Sigmoid colon (tissue), 4 donors: ENCODE measurements around the gene DGKQ.

ENCODE experiments used
- EP300 ChIP-seq, 4 donors: sonication (generic); formaldehyde crosslinking; IDR thresholded peaks; one replicate each; pipeline ENCODE4 v1.6.1; 2017; ENCODE audit warnings: antibody characterized with exemption in 4 of 4
- POLR2AphosphoS5 ChIP-seq, 4 donors: sonication (generic); formaldehyde crosslinking; IDR thresholded peaks; one replicate each; pipeline ENCODE4 v1.6.1; 2017; ENCODE audit warnings: antibody characterized with exemption in 4 of 4
- TF ChIP-seq, protein P1 (sequence below), 4 experiments: fragments of 450-650 bp in 3 of 4; fragments of 200-600 bp in 1 of 4; IDR thresholded peaks; one replicate each; pipeline ENCODE4 v1.5.1; 2016 to 2019; ENCODE audit warnings: antibody characterized with exemption in 4 of 4, mild to moderate bottlenecking in 3 of 4, moderate library complexity in 2 of 4

- TF ChIP-seq, protein P1, sequence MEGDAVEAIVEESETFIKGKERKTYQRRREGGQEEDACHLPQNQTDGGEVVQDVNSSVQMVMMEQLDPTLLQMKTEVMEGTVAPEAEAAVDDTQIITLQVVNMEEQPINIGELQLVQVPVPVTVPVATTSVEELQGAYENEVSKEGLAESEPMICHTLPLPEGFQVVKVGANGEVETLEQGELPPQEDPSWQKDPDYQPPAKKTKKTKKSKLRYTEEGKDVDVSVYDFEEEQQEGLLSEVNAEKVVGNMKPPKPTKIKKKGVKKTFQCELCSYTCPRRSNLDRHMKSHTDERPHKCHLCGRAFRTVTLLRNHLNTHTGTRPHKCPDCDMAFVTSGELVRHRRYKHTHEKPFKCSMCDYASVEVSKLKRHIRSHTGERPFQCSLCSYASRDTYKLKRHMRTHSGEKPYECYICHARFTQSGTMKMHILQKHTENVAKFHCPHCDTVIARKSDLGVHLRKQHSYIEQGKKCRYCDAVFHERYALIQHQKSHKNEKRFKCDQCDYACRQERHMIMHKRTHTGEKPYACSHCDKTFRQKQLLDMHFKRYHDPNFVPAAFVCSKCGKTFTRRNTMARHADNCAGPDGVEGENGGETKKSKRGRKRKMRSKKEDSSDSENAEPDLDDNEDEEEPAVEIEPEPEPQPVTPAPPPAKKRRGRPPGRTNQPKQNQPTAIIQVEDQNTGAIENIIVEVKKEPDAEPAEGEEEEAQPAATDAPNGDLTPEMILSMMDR (IDR thresholded peaks at IDR 0.05) = no peak
- TF ChIP-seq EP300 (IDR thresholded peaks at IDR 0.05) (no peak), POLR2AphosphoS5 (IDR thresholded peaks at IDR 0.05) (no peak)
These were observed 48.1 kb upstream of the DGKQ start for GRCh38 chr4:1021386-1022050.
